GM23338 (cell line): ENCODE measurements around the gene GALNT14. TPM values are rescaled to one million over a fixed set of nuclear protein-coding genes. Genes with fewer than 3 reads are reported as not detected.

Source experiments
- ATAC-seq: fragments of 200-7000 bp; cut with Tn5 transposase; 3 replicates; pipeline ENCODE4 v1.9.1; 2020
- DNase-seq: peaks from one replicate; pipeline ENCODE4 v3.0.0-alpha.2; 2015; ENCODE audit warnings: low spot score
- H2AFZ ChIP-seq: fragments of 200-600 bp; sonication (generic); 2 replicates; pipeline ENCODE4 v1.8.0; 2016; ENCODE audit warnings: antibody characterized with exemption, mild to moderate bottlenecking, moderate library complexity
- H3F3A ChIP-seq: fragments of 200-600 bp; sonication (generic); replicated peaks from 2 replicates; pipeline ENCODE4 v1.8.0; 2017; ENCODE audit warnings: antibody characterized with exemption, mixed run types, low read depth
- H3K27ac ChIP-seq: fragments of 200-600 bp; sonication (generic); 2 replicates; pipeline ENCODE4 v1.6.1; 2016; ENCODE audit warnings: low read depth
- H3K27me3 ChIP-seq: fragments of 200-600 bp; sonication (generic); 2 replicates; pipeline ENCODE4 v1.8.0; 2016; ENCODE audit warnings: mild to moderate bottlenecking, mixed run types, moderate library complexity; ENCODE audit not compliant: insufficient read depth
- H3K36me3 ChIP-seq: fragments of 200-600 bp; sonication (generic); 2 replicates; pipeline ENCODE4 v1.8.0; 2016; ENCODE audit warnings: mild to moderate bottlenecking; ENCODE audit not compliant: insufficient read depth
- H3K4me1 ChIP-seq: fragments of 200-600 bp; sonication (generic); 2 replicates; pipeline ENCODE4 v1.8.0; 2016; ENCODE audit warnings: mild to moderate bottlenecking, moderate library complexity; ENCODE audit not compliant: insufficient read depth
- H3K4me2 ChIP-seq: fragments of 200-600 bp; sonication (generic); 2 replicates; pipeline ENCODE4 v1.7.1; 2017; ENCODE audit warnings: mixed run types
- H3K4me3 ChIP-seq: fragments of 200-600 bp; sonication (generic); 2 replicates; pipeline ENCODE4 v1.6.1; 2016; ENCODE audit warnings: mixed run types
- H3K79me2 ChIP-seq: fragments of 200-600 bp; sonication (generic); replicated peaks from 2 replicates; pipeline ENCODE4 v1.8.0; 2017; ENCODE audit warnings: mild to moderate bottlenecking; ENCODE audit not compliant: insufficient read depth
- H3K9me2 ChIP-seq: fragments of 200-600 bp; sonication (generic); 2 replicates; pipeline ENCODE4 v1.8.0; 2017; ENCODE audit not compliant: insufficient read depth
- H4K20me1 ChIP-seq: fragments of 200-600 bp; sonication (generic); replicated peaks from 2 replicates; pipeline ENCODE4 v1.8.0; 2017; ENCODE audit warnings: mild to moderate bottlenecking; ENCODE audit not compliant: insufficient read depth
- H3K27ac Mint-ChIP-seq: 2 replicates; pipeline ENCODE4 v1.8.0; 2020; ENCODE audit warnings: inconsistent platforms, mild to moderate bottlenecking, moderate library complexity, mixed read lengths
- H3K27me3 Mint-ChIP-seq: 3 replicates; pipeline ENCODE4 v1.8.0; 2022; ENCODE audit warnings: low read depth, mild to moderate bottlenecking, moderate library complexity, mixed read lengths, inconsistent platforms; ENCODE audit not compliant: insufficient read depth, poor library complexity
- H3K36me3 Mint-ChIP-seq: 3 replicates; pipeline ENCODE4 v1.8.0; 2021; ENCODE audit warnings: low read depth, mild to moderate bottlenecking, inconsistent platforms, moderate library complexity, mixed read lengths
- H3K4me1 Mint-ChIP-seq: 3 replicates; pipeline ENCODE4 v1.8.0; 2020; ENCODE audit warnings: mild to moderate bottlenecking, inconsistent platforms, mixed read lengths
- H3K4me3 Mint-ChIP-seq: 3 replicates; pipeline ENCODE4 v1.8.0; 2021; ENCODE audit warnings: moderate library complexity, mild to moderate bottlenecking, inconsistent platforms, mixed read lengths
- H3K9me3 Mint-ChIP-seq: 3 replicates; pipeline ENCODE4 v1.8.0; 2020; ENCODE audit warnings: moderate library complexity, mild to moderate bottlenecking, inconsistent platforms, mixed read lengths
- CREB1 ChIP-seq: fragments of 250-450 bp; sonication (Bioruptor Pico); IDR thresholded peaks from 2 replicates; pipeline ENCODE4 v1.5.0; 2020; ENCODE audit warnings: low read depth, mild to moderate bottlenecking, moderate library complexity
- EZH2 ChIP-seq: fragments of 200-600 bp; sonication (generic); IDR thresholded peaks from one replicate; pipeline ENCODE4 v1.8.0; 2017; ENCODE audit warnings: antibody characterized with exemption, mild to moderate bottlenecking, low read depth; ENCODE audit not compliant: unreplicated experiment
- EZH2phosphoT487 ChIP-seq: fragments of 200-600 bp; sonication (generic); IDR thresholded peaks from one replicate; pipeline ENCODE4 v1.8.1; 2018; ENCODE audit warnings: antibody characterized with exemption; ENCODE audit not compliant: unreplicated experiment
- JUNB ChIP-seq: IDR thresholded peaks from one replicate; pipeline ENCODE4 v1.6.1; 2016; ENCODE audit warnings: antibody characterized with exemption; ENCODE audit not compliant: unreplicated experiment
- NANOG ChIP-seq: IDR thresholded peaks from 2 replicates; pipeline ENCODE4 v1.6.1; 2016; ENCODE audit warnings: antibody characterized with exemption, borderline replicate concordance
- POLR2AphosphoS5 ChIP-seq: IDR thresholded peaks from 2 replicates; pipeline ENCODE4 v1.6.1; 2016; ENCODE audit warnings: antibody characterized with exemption, low read depth
- STAT1 ChIP-seq: IDR thresholded peaks from one replicate; pipeline ENCODE4 v1.6.1; 2016; ENCODE audit warnings: antibody characterized with exemption; ENCODE audit not compliant: unreplicated experiment
- ZNF114 ChIP-seq: fragments of 250-450 bp; sonication (Bioruptor Pico); IDR thresholded peaks from 2 replicates; pipeline ENCODE4 v1.5.0; 2020; ENCODE audit warnings: mild to moderate bottlenecking, moderate library complexity
- ZNF331 ChIP-seq: fragments of 250-450 bp; sonication (Bioruptor Pico); IDR thresholded peaks from 2 replicates; pipeline ENCODE4 v1.5.0; 2020; ENCODE audit warnings: low read depth, mild to moderate bottlenecking, moderate library complexity
- polyA plus RNA-seq: library from polyadenylated mRNA; unstranded; fragments of >200 nt; fragmentation: Nextera tagmentation; extraction: Ambion mirVana; gene quantifications from 2 replicates; pipeline ENCODE4 v1.2.1, GENCODE V29; 2016
- total RNA-seq: library from RNA; depleted of rRNA; stranded (reverse); fragments of >200 nt; shearing (Covaris generic); gene quantifications from 2 replicates; pipeline ENCODE4 v1.2.3, GENCODE V29; 2014
- TF ChIP-seq, protein P1 (sequence below): IDR thresholded peaks from one replicate; pipeline ENCODE4 v1.6.1; 2018; ENCODE audit warnings: antibody characterized with exemption; ENCODE audit not compliant: unreplicated experiment
- TF ChIP-seq, protein P2 (sequence below): fragments of 250-450 bp; sonication (Bioruptor Pico); IDR thresholded peaks from 2 replicates; pipeline ENCODE4 v1.5.0; 2020; ENCODE audit warnings: mild to moderate bottlenecking, moderate library complexity
- TF ChIP-seq, protein P3 (sequence below), 2 experiments: fragments of 200-600 bp in 1 of 2; sonication (generic) in 1 of 2; conservative IDR thresholded peaks; 2 replicates each; pipeline versions ENCODE4 v1.5.1 to v1.6.1; 2016 to 2017; ENCODE audit warnings: antibody characterized with exemption in 2 of 2, low read depth in 2 of 2, mild to moderate bottlenecking in 2 of 2, moderate library complexity in 1 of 2
- TF ChIP-seq, protein P4 (sequence below): IDR thresholded peaks from 2 replicates; pipeline ENCODE4 v1.6.1; 2016; ENCODE audit warnings: antibody characterized with exemption

The GALNT14 gene
- total and polyA plus RNA-seq, 2 experiments from 2014 or later = 5.4 to 7.7 TPM

DNA sequence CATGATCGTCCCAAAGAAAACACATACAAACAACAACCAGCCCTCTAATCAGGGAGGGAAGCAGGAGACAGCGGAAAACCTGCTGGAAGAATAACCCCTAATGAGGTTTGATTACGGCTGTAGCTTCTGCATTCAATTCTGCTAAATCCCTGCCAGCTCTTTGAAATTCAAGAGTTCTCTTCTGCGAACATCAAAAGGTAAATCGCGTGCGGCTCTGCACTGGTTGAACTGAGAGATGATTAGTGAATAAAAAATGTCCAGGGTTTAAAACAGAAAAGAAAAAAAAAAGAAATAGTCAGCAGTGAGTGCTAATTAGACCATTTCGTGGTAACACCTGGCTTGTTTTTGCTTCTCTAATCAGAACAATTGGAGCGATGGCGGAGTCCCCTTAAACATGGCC lies 178.0 kb downstream of the GALNT14 start:
- Histone ChIP-seq H3F3A (no peaks in the 10 kb centered on the region), H3K36me3 (no peaks in the 10 kb centered on the region), H3K4me1 (no peaks in the 10 kb centered on the region), H3K27ac (no peak overlapping the region), H3K4me2 (no peak overlapping the region), H3K9me2 (no peaks in the 10 kb centered on the region), H3K27me3 (no peaks in the 10 kb centered on the region), H3K79me2 (no peaks in the 10 kb centered on the region), H3K4me3 (no peak overlapping the region), H2AFZ (no peak overlapping the region), H4K20me1 (no peaks in the 10 kb centered on the region)
- Mint-ChIP-seq H3K36me3 (no peaks in the 10 kb centered on the region), H3K27me3 (peaks cover 4% of the 10 kb centered on the region), H3K9me3 (no peaks in the 10 kb centered on the region), H3K4me3 (no peak overlapping the region), H3K4me1 (peaks cover 7% of the 10 kb centered on the region), H3K27ac (no peak overlapping the region)
- TF ChIP-seq POLR2AphosphoS5 (no peak), CREB1 (no peak), ZNF114 (no peak), ZNF331 (no peak), JUNB (no peak), EZH2phosphoT487 (no peak), STAT1 (no peak), EZH2 (no peak), NANOG (no peak)
- TF ChIP-seq, protein P1, sequence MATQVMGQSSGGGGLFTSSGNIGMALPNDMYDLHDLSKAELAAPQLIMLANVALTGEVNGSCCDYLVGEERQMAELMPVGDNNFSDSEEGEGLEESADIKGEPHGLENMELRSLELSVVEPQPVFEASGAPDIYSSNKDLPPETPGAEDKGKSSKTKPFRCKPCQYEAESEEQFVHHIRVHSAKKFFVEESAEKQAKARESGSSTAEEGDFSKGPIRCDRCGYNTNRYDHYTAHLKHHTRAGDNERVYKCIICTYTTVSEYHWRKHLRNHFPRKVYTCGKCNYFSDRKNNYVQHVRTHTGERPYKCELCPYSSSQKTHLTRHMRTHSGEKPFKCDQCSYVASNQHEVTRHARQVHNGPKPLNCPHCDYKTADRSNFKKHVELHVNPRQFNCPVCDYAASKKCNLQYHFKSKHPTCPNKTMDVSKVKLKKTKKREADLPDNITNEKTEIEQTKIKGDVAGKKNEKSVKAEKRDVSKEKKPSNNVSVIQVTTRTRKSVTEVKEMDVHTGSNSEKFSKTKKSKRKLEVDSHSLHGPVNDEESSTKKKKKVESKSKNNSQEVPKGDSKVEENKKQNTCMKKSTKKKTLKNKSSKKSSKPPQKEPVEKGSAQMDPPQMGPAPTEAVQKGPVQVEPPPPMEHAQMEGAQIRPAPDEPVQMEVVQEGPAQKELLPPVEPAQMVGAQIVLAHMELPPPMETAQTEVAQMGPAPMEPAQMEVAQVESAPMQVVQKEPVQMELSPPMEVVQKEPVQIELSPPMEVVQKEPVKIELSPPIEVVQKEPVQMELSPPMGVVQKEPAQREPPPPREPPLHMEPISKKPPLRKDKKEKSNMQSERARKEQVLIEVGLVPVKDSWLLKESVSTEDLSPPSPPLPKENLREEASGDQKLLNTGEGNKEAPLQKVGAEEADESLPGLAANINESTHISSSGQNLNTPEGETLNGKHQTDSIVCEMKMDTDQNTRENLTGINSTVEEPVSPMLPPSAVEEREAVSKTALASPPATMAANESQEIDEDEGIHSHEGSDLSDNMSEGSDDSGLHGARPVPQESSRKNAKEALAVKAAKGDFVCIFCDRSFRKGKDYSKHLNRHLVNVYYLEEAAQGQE = no peak
- TF ChIP-seq, protein P2, sequence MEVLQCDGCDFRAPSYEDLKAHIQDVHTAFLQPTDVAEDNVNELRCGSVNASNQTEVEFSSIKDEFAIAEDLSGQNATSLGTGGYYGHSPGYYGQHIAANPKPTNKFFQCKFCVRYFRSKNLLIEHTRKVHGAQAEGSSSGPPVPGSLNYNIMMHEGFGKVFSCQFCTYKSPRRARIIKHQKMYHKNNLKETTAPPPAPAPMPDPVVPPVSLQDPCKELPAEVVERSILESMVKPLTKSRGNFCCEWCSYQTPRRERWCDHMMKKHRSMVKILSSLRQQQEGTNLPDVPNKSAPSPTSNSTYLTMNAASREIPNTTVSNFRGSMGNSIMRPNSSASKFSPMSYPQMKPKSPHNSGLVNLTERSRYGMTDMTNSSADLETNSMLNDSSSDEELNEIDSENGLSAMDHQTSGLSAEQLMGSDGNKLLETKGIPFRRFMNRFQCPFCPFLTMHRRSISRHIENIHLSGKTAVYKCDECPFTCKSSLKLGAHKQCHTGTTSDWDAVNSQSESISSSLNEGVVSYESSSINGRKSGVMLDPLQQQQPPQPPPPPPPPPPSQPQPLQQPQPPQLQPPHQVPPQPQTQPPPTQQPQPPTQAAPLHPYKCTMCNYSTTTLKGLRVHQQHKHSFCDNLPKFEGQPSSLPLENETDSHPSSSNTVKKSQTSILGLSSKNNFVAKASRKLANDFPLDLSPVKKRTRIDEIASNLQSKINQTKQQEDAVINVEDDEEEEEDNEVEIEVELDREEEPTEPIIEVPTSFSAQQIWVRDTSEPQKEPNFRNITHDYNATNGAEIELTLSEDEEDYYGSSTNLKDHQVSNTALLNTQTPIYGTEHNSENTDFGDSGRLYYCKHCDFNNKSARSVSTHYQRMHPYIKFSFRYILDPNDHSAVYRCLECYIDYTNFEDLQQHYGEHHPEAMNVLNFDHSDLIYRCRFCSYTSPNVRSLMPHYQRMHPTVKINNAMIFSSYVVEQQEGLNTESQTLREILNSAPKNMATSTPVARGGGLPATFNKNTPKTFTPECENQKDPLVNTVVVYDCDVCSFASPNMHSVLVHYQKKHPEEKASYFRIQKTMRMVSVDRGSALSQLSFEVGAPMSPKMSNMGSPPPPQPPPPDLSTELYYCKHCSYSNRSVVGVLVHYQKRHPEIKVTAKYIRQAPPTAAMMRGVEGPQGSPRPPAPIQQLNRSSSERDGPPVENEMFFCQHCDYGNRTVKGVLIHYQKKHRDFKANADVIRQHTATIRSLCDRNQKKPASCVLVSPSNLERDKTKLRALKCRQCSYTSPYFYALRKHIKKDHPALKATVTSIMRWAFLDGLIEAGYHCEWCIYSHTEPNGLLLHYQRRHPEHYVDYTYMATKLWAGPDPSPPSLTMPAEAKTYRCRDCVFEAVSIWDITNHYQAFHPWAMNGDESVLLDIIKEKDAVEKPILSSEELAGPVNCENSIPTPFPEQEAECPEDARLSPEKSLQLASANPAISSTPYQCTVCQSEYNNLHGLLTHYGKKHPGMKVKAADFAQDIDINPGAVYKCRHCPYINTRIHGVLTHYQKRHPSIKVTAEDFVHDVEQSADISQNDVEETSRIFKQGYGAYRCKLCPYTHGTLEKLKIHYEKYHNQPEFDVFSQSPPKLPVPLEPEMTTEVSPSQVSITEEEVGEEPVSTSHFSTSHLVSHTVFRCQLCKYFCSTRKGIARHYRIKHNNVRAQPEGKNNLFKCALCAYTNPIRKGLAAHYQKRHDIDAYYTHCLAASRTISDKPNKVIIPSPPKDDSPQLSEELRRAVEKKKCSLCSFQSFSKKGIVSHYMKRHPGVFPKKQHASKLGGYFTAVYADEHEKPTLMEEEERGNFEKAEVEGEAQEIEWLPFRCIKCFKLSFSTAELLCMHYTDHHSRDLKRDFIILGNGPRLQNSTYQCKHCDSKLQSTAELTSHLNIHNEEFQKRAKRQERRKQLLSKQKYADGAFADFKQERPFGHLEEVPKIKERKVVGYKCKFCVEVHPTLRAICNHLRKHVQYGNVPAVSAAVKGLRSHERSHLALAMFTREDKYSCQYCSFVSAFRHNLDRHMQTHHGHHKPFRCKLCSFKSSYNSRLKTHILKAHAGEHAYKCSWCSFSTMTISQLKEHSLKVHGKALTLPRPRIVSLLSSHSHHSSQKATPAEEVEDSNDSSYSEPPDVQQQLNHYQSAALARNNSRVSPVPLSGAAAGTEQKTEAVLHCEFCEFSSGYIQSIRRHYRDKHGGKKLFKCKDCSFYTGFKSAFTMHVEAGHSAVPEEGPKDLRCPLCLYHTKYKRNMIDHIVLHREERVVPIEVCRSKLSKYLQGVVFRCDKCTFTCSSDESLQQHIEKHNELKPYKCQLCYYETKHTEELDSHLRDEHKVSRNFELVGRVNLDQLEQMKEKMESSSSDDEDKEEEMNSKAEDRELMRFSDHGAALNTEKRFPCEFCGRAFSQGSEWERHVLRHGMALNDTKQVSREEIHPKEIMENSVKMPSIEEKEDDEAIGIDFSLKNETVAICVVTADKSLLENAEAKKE (CRISPR knock-in tag) = no peak
- TF ChIP-seq, protein P3, sequence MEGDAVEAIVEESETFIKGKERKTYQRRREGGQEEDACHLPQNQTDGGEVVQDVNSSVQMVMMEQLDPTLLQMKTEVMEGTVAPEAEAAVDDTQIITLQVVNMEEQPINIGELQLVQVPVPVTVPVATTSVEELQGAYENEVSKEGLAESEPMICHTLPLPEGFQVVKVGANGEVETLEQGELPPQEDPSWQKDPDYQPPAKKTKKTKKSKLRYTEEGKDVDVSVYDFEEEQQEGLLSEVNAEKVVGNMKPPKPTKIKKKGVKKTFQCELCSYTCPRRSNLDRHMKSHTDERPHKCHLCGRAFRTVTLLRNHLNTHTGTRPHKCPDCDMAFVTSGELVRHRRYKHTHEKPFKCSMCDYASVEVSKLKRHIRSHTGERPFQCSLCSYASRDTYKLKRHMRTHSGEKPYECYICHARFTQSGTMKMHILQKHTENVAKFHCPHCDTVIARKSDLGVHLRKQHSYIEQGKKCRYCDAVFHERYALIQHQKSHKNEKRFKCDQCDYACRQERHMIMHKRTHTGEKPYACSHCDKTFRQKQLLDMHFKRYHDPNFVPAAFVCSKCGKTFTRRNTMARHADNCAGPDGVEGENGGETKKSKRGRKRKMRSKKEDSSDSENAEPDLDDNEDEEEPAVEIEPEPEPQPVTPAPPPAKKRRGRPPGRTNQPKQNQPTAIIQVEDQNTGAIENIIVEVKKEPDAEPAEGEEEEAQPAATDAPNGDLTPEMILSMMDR (conservative IDR thresholded peaks at IDR 0.05; ENCODE audit: low read depth in 2 of 2) = no peak
- TF ChIP-seq, protein P4, sequence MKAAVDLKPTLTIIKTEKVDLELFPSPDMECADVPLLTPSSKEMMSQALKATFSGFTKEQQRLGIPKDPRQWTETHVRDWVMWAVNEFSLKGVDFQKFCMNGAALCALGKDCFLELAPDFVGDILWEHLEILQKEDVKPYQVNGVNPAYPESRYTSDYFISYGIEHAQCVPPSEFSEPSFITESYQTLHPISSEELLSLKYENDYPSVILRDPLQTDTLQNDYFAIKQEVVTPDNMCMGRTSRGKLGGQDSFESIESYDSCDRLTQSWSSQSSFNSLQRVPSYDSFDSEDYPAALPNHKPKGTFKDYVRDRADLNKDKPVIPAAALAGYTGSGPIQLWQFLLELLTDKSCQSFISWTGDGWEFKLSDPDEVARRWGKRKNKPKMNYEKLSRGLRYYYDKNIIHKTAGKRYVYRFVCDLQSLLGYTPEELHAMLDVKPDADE = no peak
- no peak for DNase-seq
- no peak for ATAC-seq
